ENCODE measurements around the gene IL1RL2.

- TF ChIP-seq CTCF (IDR thresholded peaks at IDR 0.05) (no peak), POLR2A (IDR thresholded peaks at IDR 0.05) (no peak)
Measured at GRCh38 chr2:102177814-102178478, 8.9 kb upstream of the IL1RL2 start.

Measured in thyroid gland (tissue), 4 donors.